ENCODE measurements around the gene CIDEC.

Gene CIDEC

DNA sequence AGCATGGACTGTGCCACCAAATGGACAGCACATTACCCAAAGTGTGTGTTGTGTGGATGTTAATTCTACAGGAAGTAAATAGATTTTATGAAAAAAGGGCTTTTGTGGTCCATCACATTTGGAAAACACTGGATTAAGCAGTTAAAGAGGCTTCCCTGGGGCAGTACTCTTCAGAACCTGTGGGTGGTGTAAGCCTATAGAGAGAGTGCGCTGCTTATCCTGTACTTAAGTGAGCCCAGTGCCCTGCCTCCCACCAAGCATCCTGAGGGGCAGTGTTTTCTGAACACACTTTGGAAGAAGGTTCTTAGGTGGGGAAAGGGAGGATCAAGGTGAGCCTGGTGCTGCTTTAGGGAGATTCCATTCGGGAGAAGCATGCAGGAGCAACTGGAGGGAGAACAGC lies 59.1 kb downstream of the CIDEC start:
- DNase-seq (ENCODE audit: extremely low read depth, low read depth), result no peak
- TF ChIP-seq, protein P1, sequence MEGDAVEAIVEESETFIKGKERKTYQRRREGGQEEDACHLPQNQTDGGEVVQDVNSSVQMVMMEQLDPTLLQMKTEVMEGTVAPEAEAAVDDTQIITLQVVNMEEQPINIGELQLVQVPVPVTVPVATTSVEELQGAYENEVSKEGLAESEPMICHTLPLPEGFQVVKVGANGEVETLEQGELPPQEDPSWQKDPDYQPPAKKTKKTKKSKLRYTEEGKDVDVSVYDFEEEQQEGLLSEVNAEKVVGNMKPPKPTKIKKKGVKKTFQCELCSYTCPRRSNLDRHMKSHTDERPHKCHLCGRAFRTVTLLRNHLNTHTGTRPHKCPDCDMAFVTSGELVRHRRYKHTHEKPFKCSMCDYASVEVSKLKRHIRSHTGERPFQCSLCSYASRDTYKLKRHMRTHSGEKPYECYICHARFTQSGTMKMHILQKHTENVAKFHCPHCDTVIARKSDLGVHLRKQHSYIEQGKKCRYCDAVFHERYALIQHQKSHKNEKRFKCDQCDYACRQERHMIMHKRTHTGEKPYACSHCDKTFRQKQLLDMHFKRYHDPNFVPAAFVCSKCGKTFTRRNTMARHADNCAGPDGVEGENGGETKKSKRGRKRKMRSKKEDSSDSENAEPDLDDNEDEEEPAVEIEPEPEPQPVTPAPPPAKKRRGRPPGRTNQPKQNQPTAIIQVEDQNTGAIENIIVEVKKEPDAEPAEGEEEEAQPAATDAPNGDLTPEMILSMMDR (IDR thresholded peaks at IDR 0.05; ENCODE audit: low read depth, low read length), result no peak; the same call in none of the 2 replicates

DNA sequence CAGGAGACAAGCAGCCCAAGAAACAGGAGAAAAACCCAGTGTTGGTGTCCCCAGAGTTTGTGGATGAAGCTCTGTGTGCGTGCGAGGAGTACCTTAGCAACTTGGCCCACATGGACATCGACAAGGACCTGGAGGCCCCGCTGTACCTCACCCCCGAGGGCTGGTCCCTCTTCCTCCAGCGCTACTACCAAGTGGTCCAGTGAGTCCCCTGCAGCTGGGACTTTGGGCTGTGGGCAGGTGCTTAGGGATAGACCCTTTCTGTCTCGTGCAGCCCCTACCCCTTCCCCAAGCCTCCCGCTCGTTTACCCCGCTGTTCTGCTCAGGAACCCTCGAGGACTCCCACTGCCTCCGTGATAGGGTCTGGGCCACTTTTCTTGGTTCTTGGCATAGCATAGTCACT lies 59.5 kb downstream of the CIDEC start:
- DNase-seq (ENCODE audit: extremely low read depth, low read depth), result no peak

DNA sequence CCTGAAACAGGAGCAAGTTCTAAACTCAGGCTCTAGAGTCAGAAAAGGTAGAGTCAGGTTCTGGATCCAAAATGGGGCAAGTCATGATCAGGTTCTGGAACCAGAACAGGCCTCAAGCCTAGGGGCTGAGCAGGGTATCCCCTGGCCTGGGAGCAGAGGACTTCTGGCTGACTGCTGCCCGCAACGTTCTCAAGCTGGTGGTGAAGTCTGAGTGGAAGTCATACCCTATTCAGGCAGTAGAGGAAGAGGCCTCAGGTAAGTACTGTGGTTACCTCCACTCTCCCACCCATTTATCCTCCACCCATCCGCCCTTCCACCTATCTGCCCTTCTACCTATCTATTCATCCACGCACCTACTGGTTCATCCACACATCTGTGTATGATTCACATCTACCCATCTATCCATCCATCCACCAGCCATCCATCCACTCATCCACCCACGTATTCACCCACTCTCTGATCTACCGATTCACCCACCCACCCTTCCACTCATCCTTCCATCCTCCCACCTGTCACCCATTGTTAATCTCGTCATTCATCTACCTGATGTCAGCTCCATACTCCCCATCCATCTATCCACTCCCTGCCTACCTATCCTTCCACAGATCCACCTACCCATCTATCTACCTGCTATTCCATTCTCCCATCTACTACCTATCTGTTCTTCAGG lies 61.3 kb downstream of the CIDEC start:
- DNase-seq (ENCODE audit: extremely low read depth, low read depth), result no peak
- TF ChIP-seq, protein P1 (IDR thresholded peaks at IDR 0.05; ENCODE audit: low read depth, low read length), result no peak

More for the DNA sequence above, 59.5 kb downstream of the CIDEC start:
- TF ChIP-seq, protein P1 (IDR thresholded peaks at IDR 0.05; ENCODE audit: low read depth, low read length), result no peak

DNA sequence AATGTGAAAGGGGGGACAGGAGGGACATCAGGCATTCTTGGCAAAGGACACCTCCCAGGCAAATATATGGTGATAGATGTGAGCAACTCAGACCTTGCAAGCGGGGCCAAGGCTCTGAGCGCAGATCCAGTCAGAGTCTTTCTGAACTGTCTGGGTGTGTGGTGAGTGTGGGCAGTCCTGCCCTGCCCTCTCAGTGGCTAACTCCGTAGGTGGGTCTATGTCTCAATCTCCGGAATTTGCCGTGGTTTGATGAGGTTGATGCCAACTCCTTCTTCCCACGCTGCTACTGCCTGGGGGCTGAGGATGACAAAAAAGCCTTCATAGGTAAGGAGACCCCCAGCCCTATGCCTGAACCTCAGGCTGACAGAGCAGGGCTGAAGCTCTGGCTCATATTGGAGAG lies 62.6 kb downstream of the CIDEC start:
- no peak for DNase-seq (ENCODE audit: extremely low read depth, low read depth)
- TF ChIP-seq, protein P1 (IDR thresholded peaks at IDR 0.05; ENCODE audit: low read depth, low read length), result no peak
